ENCODE results near the gene MMP23B.

Gene MMP23B

GRCh38 chr1:1598720-1599029 lies 33.3 kb upstream of the MMP23B start:
- H3K36me3 ChIP-seq (ENCODE audit: insufficient read depth, low read length): no peaks in the 10 kb centered on the region
- H3K9me3 ChIP-seq (replicated peaks; ENCODE audit: low read length): no peaks in the 10 kb centered on the region
- H3K4me2 ChIP-seq (ENCODE audit: low read length): no peak overlapping the region
- peaks cover 73% of the 10 kb centered on the region for H3K27me3 ChIP-seq (ENCODE audit: control insufficient read depth, insufficient read depth, low read length)
- H3K4me3 ChIP-seq (ENCODE audit: low read length): no peak overlapping the region
- H3K4me1 ChIP-seq (ENCODE audit: control insufficient read depth, insufficient read depth, low read length): peaks cover 8% of the 10 kb centered on the region
- no peak overlapping the region for H3K9ac ChIP-seq (ENCODE audit: low read depth, low read length)

DNA sequence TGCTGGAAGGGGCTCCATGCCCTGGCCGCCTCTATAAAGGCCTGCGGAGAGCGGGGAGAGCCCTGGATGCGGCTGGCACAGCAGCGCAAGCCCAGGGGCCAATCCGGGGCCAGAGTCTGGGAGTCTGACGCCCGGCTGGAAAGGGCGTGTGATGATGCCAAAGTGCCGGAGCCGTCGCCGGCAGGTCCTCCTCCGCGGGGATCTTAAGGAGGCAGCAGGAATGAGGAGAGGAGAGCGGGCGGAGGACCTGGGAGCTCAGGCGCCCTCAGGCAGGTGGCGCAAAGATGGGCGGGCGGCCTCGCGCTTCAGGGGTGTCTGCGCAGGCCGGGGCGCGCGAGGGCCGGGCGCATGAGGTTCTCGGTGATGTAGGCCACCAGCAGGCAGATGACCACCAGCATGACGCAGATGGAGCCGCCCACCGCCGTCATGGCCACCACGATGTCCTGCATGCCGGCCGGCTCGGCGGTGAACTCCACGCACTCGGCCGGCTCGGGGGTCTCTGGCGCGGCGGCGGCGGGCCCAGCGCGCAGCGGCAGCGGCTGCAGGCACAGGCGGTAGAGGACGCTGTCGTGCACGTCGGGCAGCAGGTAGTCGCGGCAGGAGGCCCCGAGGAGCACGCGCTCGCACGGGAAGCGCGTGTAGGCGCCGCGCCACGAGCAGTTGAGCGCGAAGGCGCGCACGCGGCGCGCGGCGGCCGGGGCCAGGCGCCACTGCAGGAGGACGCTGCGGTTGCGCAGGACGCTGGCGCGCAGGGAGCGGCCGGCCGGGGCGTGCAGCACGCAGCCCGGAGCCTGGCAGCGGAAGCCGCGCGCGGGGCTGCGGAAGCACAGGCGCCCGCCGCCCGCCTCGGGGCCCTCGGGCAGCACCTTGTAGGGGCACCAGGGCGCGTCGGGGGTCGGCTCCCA lies 32.7 kb upstream of the MMP23B start:
- peak overlapping the region; percentile 70 for H3K4me2 ChIP-seq (ENCODE audit: low read length)
- no peaks in the 10 kb centered on the region for H3K9me3 ChIP-seq (replicated peaks; ENCODE audit: low read length)
- H3K27me3 ChIP-seq (ENCODE audit: control insufficient read depth, insufficient read depth, low read length): peaks cover 75% of the 10 kb centered on the region
- no peaks in the 10 kb centered on the region for H3K36me3 ChIP-seq (ENCODE audit: insufficient read depth, low read length)
- peak overlapping the region; percentile 57 for H3K4me3 ChIP-seq (ENCODE audit: low read length)
- no peak overlapping the region for H3K9ac ChIP-seq (ENCODE audit: low read depth, low read length)
- peaks cover 8% of the 10 kb centered on the region for H3K4me1 ChIP-seq (ENCODE audit: control insufficient read depth, insufficient read depth, low read length)

DNA sequence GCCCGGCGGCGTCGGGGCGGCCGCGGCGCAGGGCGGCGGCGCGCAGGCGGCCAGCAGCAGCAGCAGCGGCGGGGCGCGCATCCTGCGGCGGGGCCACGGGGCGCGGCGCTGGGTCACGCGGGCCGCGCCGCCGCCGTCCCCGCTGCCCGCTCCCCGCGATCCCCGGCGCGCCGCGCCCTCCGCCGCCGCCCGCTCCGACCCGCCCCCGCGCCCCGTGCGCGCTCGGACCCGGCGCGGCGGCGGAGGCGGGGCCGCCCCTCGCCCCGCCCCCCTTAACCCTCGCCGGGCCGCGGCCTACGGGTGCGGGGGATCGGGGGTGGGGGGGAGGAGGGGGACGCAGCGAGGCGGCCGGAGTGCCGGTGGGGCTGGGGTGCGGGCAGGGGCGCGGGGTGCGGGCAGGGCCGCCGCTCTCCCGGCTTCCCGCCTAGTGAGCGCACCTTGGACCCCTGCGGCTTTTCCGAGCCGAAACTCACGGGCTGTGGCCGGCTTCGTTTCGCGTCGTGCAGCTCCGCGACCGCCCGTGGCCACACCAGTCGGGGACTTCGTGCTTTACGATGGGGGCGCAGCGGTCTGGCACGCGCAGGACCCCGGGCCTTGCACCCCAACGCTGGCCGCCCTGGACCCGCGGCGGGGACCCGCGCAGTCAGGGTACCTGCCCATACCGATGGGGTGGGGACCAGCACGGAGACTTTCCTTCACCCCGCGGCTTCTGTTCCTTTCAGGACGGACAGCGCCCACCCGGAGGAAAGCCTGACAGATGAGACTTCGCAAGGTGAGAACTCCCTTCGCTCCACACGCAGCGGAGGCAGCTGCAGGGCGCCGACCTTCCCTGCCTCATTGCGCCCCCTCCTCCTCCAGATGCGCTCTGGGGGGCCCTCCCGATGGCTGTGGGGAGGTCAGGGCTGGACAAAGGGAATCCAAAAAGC lies 31.8 kb upstream of the MMP23B start, which contains the start of gene FNDC10:
Gene FNDC10 (minus strand): TSS at position 201 of the 926 bp plus-strand sequence. CDS start 120 bp downstream, at position 81.
- Histone ChIP-seq H3K4me3 (ENCODE audit: low read length) (peak within 1 kb of the TSS; percentile 60), H3K27me3 (ENCODE audit: control insufficient read depth, insufficient read depth, low read length) (peaks cover 80% of the 10 kb centered on the region), H3K9ac (ENCODE audit: low read depth, low read length) (no peak within 1 kb of the TSS), H3K4me2 (ENCODE audit: low read length) (peak within 1 kb of the TSS; percentile 73), H3K4me1 (ENCODE audit: control insufficient read depth, insufficient read depth, low read length) (peaks cover 8% of the 10 kb centered on the region), H3K36me3 (ENCODE audit: insufficient read depth, low read length) (no peaks in the 10 kb centered on the region), H3K9me3 (replicated peaks; ENCODE audit: low read length) (no peaks in the 10 kb centered on the region)

- peaks cover 8% of the 10 kb centered on the region for H3K4me1 ChIP-seq (ENCODE audit: control insufficient read depth, insufficient read depth, low read length)
- H3K4me2 ChIP-seq (ENCODE audit: low read length): no peak overlapping the region
- H3K4me3 ChIP-seq (ENCODE audit: low read length): no peak overlapping the region
- H3K27me3 ChIP-seq (ENCODE audit: control insufficient read depth, insufficient read depth, low read length): peaks cover 74% of the 10 kb centered on the region
- no peak overlapping the region for H3K9ac ChIP-seq (ENCODE audit: low read depth, low read length)
- H3K9me3 ChIP-seq (replicated peaks; ENCODE audit: low read length): no peaks in the 10 kb centered on the region
- H3K36me3 ChIP-seq (ENCODE audit: insufficient read depth, low read length): no peaks in the 10 kb centered on the region
Measured at GRCh38 chr1:1600861-1601563, 31.0 kb upstream of the MMP23B start.

GRCh38 chr1:1601564-1602303 lies 30.2 kb upstream of the MMP23B start:
- no peaks in the 10 kb centered on the region for H3K9me3 ChIP-seq (replicated peaks; ENCODE audit: low read length)
- H3K9ac ChIP-seq (ENCODE audit: low read depth, low read length): no peak overlapping the region
- H3K4me1 ChIP-seq (ENCODE audit: control insufficient read depth, insufficient read depth, low read length): peaks cover 8% of the 10 kb centered on the region
- H3K4me2 ChIP-seq (ENCODE audit: low read length): no peak overlapping the region
- no peak overlapping the region for H3K4me3 ChIP-seq (ENCODE audit: low read length)
- H3K36me3 ChIP-seq (ENCODE audit: insufficient read depth, low read length): no peaks in the 10 kb centered on the region
- peaks cover 67% of the 10 kb centered on the region for H3K27me3 ChIP-seq (ENCODE audit: control insufficient read depth, insufficient read depth, low read length)

DNA sequence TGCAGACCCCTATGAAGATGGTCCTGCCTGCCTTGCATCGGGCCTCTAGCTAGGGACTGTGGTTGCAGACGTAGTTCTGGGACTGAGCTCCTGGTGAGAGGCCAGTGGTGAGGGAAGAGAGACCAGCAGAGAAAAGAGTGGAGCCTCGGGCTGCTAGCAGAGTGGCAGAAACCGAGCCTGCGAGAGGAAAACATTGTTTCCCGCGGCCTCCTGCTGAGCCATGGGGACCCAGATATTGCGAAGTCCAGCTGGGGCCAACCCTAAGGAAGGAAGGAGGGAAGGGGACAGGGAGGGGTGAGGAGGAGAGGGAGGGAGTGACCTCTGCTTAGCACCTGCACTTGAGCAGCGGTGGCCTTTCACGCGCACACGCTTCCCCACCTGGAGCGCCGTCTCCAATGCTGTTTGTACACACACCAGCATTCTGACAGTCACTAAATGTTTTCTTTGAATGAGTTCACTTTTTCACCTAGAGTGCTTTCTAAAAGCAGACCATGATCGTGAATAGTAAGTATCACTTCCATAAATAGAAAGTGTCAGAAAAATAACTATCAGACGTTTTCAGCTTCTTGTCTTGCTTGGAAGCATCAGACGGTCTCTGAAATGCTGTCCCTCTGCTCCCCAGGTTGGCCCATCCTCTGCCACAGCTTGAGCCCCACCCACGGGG lies 29.5 kb upstream of the MMP23B start:
- no peaks in the 10 kb centered on the region for H3K9me3 ChIP-seq (replicated peaks; ENCODE audit: low read length)
- H3K4me3 ChIP-seq (ENCODE audit: low read length): no peak overlapping the region
- H3K4me1 ChIP-seq (ENCODE audit: control insufficient read depth, insufficient read depth, low read length): peaks cover 7% of the 10 kb centered on the region
- no peak overlapping the region for H3K4me2 ChIP-seq (ENCODE audit: low read length)
- no peaks in the 10 kb centered on the region for H3K36me3 ChIP-seq (ENCODE audit: insufficient read depth, low read length)
- H3K9ac ChIP-seq (ENCODE audit: low read depth, low read length): no peak overlapping the region
- peaks cover 61% of the 10 kb centered on the region for H3K27me3 ChIP-seq (ENCODE audit: control insufficient read depth, insufficient read depth, low read length)

GRCh38 chr1:1602968-1603506 lies 28.9 kb upstream of the MMP23B start:
- H3K36me3 ChIP-seq (ENCODE audit: insufficient read depth, low read length): no peaks in the 10 kb centered on the region
- no peak overlapping the region for H3K4me3 ChIP-seq (ENCODE audit: low read length)
- no peaks in the 10 kb centered on the region for H3K9me3 ChIP-seq (replicated peaks; ENCODE audit: low read length)
- H3K9ac ChIP-seq (ENCODE audit: low read depth, low read length): no peak overlapping the region
- no peak overlapping the region for H3K4me2 ChIP-seq (ENCODE audit: low read length)
- peaks cover 2% of the 10 kb centered on the region for H3K4me1 ChIP-seq (ENCODE audit: control insufficient read depth, insufficient read depth, low read length)
- peaks cover 55% of the 10 kb centered on the region for H3K27me3 ChIP-seq (ENCODE audit: control insufficient read depth, insufficient read depth, low read length)

- H3K9ac ChIP-seq (ENCODE audit: low read depth, low read length): no peak overlapping the region
- no peak overlapping the region for H3K4me3 ChIP-seq (ENCODE audit: low read length)
- H3K27me3 ChIP-seq (ENCODE audit: control insufficient read depth, insufficient read depth, low read length): peaks cover 47% of the 10 kb centered on the region
- no peak overlapping the region for H3K4me2 ChIP-seq (ENCODE audit: low read length)
- H3K36me3 ChIP-seq (ENCODE audit: insufficient read depth, low read length): no peaks in the 10 kb centered on the region
- no peaks in the 10 kb centered on the region for H3K9me3 ChIP-seq (replicated peaks; ENCODE audit: low read length)
- peaks cover 2% of the 10 kb centered on the region for H3K4me1 ChIP-seq (ENCODE audit: control insufficient read depth, insufficient read depth, low read length)
Measured at GRCh38 chr1:1603671-1604373, 28.2 kb upstream of the MMP23B start.

DNA sequence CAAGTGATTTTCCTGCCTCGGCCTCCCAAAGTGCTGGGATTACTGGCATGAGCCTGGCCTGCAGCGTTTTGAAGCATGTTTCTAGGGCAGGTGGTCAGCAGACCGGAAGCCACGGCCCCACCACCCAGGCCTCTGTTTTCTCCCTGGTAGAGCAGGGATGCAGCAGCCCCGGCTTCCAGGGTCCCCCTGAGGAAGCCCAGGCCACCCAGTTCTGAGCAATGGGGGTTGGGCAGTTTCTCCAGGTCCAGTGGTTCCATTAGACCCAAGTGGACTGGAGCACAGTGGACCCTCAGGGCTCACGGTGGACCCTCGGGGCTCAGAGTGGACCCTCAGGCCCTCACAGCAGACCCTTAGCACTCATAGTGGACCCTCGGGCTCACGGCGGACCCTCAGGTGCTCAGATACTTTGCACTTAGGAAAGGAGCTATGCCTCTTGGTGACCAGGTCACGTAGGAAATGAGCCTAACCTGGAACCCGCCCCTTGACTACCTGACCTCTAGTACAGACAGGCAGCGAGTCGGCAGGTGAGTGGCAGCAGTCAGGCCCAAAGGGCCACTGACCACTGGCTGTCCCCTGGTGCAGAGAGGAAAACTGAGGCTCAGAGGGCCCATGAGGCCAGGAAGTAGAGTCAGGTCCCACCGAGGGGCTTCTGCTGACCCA lies 27.5 kb upstream of the MMP23B start:
- Histone ChIP-seq H3K4me3 (ENCODE audit: low read length) (no peak overlapping the region), H3K9ac (ENCODE audit: low read depth, low read length) (no peak overlapping the region), H3K9me3 (replicated peaks; ENCODE audit: low read length) (no peaks in the 10 kb centered on the region), H3K4me1 (ENCODE audit: control insufficient read depth, insufficient read depth, low read length) (peaks cover 2% of the 10 kb centered on the region), H3K27me3 (ENCODE audit: control insufficient read depth, insufficient read depth, low read length) (peaks cover 41% of the 10 kb centered on the region), H3K4me2 (ENCODE audit: low read length) (no peak overlapping the region), H3K36me3 (ENCODE audit: insufficient read depth, low read length) (no peaks in the 10 kb centered on the region)

Data from skeletal muscle satellite cell (primary cell).